ENCODE data around the gene CLEC11A.

Gene CLEC11A

DNA sequence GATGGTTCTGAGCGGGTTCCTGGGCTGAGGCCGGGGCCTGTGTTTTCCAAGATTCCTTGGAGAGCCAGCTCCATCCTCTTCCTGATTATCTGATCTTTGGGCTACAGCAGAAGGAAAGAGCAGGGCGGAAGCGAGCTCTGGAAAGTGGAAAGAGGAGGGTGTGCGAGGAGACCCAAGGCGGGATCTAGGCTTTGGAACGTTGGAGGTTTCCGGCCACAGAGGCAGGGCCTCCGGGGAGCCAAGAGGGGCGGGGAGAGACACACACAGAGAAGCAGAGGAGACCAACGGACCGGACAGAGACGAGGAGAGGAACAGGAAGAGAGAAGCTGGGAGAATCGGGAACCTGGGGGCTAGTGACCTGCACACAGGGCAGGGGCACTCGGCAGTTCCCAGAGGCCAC lies at the start of gene CLEC11A:
Gene CLEC11A (plus strand): TSS at position 296 of the 400 bp plus-strand sequence. CDS start 162 bp downstream, outside the sequence.
- DNase-seq = peak; percentile 20

GRCh38 chr19:50676625-50677197 lies 46.5 kb upstream of the CLEC11A start:
- DNase-seq = no peak

GRCh38 chr19:50677636-50678035 lies 45.5 kb upstream of the CLEC11A start:
- no peak for DNase-seq

GRCh38 chr19:50678323-50678722 lies 44.8 kb upstream of the CLEC11A start:
- no peak for DNase-seq

- no peak for DNase-seq
These were observed 43.7 kb upstream of the CLEC11A start for GRCh38 chr19:50679177-50680125.

DNA sequence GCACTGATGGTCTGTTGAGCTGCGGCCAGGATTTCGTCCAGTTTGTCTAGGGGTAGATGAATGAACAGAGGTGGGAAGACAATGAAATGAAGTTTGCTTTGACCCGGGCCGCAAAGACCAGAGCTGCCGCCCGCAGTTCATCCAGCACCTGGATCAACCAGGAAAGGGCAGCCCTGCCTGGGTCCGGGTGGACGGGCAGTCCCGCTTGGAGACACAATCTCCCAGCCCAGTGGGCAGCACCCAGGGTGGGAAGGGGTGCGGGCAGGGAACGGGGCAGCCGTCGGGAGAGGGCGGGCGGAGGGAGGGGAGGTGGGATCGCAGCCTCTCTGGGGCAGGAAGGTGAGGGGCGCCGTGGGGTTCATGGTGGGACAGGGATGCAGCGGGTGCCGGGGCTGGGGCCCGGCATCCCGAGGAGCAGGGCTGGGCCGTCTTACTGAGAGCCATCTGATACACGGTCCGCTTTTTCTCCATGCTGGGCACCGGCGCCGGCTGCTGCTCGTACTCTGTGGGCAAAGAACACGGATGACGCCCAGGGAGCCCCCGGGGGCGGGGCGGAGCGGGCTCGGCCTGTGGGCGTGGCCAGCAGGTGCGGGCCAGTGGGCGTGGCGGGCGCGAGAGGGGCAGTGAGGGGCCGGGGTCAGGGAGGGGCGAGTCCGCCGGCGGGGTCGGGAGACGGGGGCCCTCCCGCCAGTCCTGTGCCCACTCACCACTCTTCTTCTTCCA lies 36.7 kb upstream of the CLEC11A start:
- DNase-seq = no peak

DNA sequence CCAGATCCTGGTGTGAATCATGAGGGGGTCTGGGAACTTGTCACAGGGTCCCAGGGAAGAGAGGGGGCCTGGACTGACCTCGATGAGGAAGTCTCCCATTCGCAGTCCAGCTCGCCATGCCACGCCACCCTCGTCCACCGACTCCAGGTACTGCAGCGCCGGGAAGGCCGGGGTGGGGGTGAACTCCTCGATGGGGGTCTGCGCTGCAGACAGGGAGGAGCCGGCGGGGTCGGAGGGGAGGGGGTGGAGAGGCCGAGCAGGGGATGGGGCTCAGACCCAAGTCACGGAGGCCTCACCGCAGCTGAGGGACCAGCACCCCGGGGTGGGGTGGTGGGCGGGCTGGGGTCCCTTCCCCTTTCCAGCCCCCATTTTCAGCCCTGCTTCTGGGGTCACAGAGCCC lies 34.4 kb upstream of the CLEC11A start:
- DNase-seq = no peak

DNA sequence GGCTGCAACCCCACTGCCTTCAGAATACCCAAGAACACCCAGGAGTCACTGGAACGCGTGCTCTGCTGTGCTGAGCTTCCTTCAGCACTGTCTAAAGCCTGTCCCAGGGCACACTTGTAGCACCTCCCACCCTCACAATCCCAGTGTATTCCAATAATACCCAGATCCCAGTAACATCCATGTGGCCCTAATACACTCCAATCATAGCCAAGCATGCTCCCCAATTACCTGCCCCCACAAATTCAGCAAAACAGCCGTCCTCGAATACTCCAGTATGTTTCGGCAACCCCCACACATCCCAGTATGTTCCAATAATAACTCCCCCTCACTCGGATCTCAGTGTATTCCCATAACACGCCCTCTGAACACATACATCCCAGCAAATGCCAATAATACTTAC lies 32.7 kb upstream of the CLEC11A start:
- no peak for DNase-seq

GRCh38 chr19:50693064-50693975 lies 29.8 kb upstream of the CLEC11A start:
- no peak for DNase-seq

GRCh38 chr19:50694815-50695145 lies 28.4 kb upstream of the CLEC11A start:
- no peak for DNase-seq

GRCh38 chr19:50695251-50696093 lies 27.7 kb upstream of the CLEC11A start:
- no peak for DNase-seq

GRCh38 chr19:50696094-50696483 lies 27.1 kb upstream of the CLEC11A start:
- DNase-seq = no peak

GRCh38 chr19:50697414-50698124 lies 25.6 kb upstream of the CLEC11A start:
- DNase-seq = no peak

DNA sequence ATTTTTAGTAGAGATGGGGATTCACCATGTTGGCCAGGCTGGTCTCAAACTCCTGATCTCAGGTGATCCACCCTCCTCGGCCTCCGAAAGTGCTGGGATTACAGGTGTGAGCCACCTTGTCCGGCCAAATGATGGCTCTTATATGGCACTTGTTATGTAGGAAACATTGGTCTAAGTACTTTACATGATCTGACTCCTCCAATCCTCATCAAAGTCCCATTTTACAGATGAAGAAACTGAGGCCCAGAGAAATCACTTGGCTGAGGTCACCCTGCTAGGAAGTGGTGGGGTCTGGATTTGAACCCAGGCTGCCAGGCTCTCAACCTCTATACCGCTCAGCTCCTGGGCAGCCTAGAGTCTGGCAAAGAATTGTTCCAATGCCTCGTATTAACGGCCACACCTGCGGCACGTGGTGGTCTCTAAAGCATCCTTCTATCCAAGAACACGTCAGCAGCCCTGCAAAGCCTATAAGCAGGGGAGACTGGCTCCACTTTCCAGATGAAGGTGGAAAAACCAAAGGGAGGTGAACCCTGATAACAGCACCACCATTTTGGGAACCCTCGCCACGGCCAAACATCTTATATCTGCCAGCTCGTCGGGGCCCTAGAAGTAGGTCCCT lies 21.7 kb upstream of the CLEC11A start:
- DNase-seq = no peak

DNA sequence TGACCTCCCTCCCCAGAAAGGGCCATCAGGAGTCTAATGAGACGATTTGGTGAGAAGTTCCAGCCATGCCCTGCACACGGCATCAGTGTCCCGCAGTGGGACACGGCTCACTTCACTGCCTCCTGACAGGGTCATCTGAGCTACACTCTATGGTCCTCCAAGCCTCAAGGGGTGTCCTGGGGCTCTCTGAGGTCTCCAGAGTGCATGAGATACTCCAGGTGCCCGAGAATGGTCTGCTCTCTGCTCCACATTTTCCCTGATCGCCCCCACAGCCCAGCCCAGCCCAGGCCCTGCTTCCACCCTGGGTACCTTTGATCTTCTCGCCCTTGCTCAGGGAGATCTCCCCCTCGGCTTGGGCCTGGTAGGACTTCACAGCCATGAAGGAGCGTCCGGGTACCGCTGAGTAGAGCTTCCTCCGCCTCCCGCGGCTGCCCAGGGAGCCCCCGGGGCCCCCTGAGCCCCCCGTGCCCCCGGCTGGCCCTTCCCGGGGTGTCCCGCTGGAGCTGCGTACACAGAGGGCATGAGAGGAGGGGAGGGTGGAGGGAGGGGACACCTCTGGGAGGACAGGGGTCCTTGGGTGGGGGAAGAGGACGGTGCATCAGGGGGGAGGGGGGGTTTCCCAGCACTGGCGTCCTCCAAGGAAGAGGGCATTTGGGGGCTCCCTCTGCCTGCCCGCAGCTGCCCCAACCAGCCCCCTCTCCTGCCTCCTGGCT lies 20.9 kb upstream of the CLEC11A start:
- no peak for DNase-seq

- no peak for DNase-seq
These were observed 20.0 kb upstream of the CLEC11A start for GRCh38 chr19:50702871-50703829.

DNA sequence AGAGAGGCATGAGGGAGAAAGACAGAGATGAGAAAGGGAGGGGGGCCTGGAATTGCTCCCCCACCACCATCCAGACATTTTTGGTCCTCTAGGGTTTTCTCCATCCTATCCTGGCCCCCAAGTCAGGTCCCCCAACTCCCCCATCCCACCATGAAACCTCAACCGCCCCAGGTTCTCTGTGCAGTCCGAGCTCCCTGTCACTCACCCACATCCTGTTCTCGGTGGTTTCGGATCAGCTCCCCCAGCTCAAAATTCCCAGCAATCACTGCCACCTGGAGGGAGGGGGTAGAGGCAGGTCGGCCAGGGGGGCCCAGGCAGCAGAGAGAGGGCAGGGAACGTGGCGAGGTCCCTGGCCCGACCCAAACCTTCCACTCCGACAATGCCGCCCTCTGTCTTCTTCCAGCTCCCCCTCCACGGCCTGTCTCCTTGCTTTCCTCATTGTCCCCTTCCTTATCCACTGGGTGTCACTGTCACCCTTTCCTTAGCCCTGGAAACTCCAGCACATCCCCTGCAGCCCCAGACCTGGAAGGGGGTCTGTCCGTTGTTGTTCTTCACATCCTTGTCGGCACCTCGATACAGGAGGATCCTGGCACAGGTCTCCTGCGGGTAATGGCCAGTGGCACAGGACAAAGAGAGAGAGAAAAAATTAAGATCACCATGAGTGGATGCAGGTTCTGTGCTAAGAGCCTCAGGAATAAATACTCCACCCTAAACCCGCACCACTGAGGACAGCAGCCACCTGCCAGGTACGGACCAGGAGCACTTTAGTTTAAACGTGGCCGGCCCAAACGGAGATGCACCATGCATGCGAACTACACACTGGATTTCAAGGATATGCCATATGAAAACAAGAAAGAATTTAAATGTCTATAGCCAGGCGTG lies 19.0 kb upstream of the CLEC11A start:
- no peak for DNase-seq
